IMR-90 (cell line): Measurements from ENCODE around the gene NDUFB3. TPM values are rescaled to one million over a fixed set of nuclear protein-coding genes. Genes with fewer than 3 reads are reported as not detected.

Experiments
- ATAC-seq: fragments of 200-7000 bp; cut with Tn5 transposase; 2 replicates; pipeline ENCODE4 v1.9.1; 2020; ENCODE audit warnings: low read depth, mild to moderate bottlenecking, moderate library complexity
- BruUV-seq: library from RNA; stranded (reverse); fragments of 400-500 nt; replicated peaks from 2 replicates; lab custom pipeline; 2021; lab: Mats Ljungman, UMichigan
- CTCF ChIA-PET: fragments of 300-600 bp; formaldehyde crosslinking; extraction: SDS; loops from one replicate; lab custom pipeline; 2021; ENCODE audit warnings: antibody characterized with exemption; lab: Yijun Ruan, JAX
- POLR2A ChIA-PET: fragments of 300-600 bp; sonication (Branson Sonifier 250); formaldehyde crosslinking; loops from one replicate; lab custom pipeline; 2022; ENCODE audit warnings: antibody characterized with exemption; ENCODE audit not compliant: unreplicated experiment; lab: Charles Lee
- DNase-seq: peaks from one replicate; pipeline ENCODE4 v3.0.0; 2013
- H2AFZ ChIP-seq: replicated peaks from 2 replicates; pipeline ENCODE3; 2013; ENCODE audit warnings: low read length, mild to moderate bottlenecking; ENCODE audit not compliant: poor library complexity
- H2AK5ac ChIP-seq: 2 replicates; pipeline ENCODE4 v1.6.1; 2013; ENCODE audit warnings: low read depth, low read length, inconsistent platforms
- H2AK9ac ChIP-seq: replicated peaks from 2 replicates; pipeline ENCODE3; 2013; ENCODE audit warnings: mild to moderate bottlenecking, low read depth, low read length, moderate library complexity; ENCODE audit not compliant: poor library complexity
- H2BK120ac ChIP-seq: 2 replicates; pipeline ENCODE4 v1.6.1; 2013; ENCODE audit warnings: low read depth, low read length, inconsistent platforms
- H2BK15ac ChIP-seq: 3 replicates; pipeline ENCODE4 v1.6.1; 2013; ENCODE audit warnings: low read depth, low read length, inconsistent platforms
- H2BK20ac ChIP-seq: 2 replicates; pipeline ENCODE4 v1.6.1; 2013; ENCODE audit warnings: low read depth, mild to moderate bottlenecking, inconsistent platforms, low read length, moderate library complexity
- H2BK5ac ChIP-seq: 2 replicates; pipeline ENCODE4 v1.6.1; 2013; ENCODE audit warnings: mild to moderate bottlenecking, low read depth, low read length, inconsistent platforms; ENCODE audit not compliant: poor library complexity, severe bottlenecking
- H3K14ac ChIP-seq: replicated peaks from 2 replicates; pipeline ENCODE4 v1.6.1; 2013; ENCODE audit warnings: low read depth, low read length, inconsistent platforms
- H3K18ac ChIP-seq: 2 replicates; pipeline ENCODE4 v1.6.1; 2013; ENCODE audit warnings: low read depth, low read length, control low read depth
- H3K23ac ChIP-seq: 2 replicates; pipeline ENCODE4 v1.6.1; 2013; ENCODE audit warnings: low read depth, low read length, inconsistent platforms
- H3K27ac ChIP-seq: 2 replicates; pipeline ENCODE4 v1.5.1; 2013; ENCODE audit warnings: mild to moderate bottlenecking, control low read depth, low read length; ENCODE audit not compliant: insufficient read depth
- H3K27me3 ChIP-seq: 2 replicates; pipeline ENCODE4 v1.6.1; 2013; ENCODE audit warnings: low read length; ENCODE audit not compliant: control insufficient read depth, insufficient read depth
- H3K36me3 ChIP-seq: 2 replicates; pipeline ENCODE4 v1.6.1; 2013; ENCODE audit warnings: low read length, mixed read lengths; ENCODE audit not compliant: control insufficient read depth, insufficient read depth
- H3K4ac ChIP-seq: 2 replicates; pipeline ENCODE4 v1.6.1; 2013; ENCODE audit warnings: low read depth, low read length, inconsistent platforms
- H3K4me1 ChIP-seq: 2 replicates; pipeline ENCODE4 v1.6.1; 2013; ENCODE audit warnings: low read length, mixed read lengths; ENCODE audit not compliant: control insufficient read depth, insufficient read depth
- H3K4me2 ChIP-seq: 2 replicates; pipeline ENCODE4 v1.6.1; 2013; ENCODE audit warnings: low read depth, mild to moderate bottlenecking, control low read depth, low read length, moderate library complexity
- H3K4me3 ChIP-seq: 2 replicates; pipeline ENCODE4 v1.5.1; 2013; ENCODE audit warnings: low read depth, mild to moderate bottlenecking, control low read depth, low read length, moderate library complexity; ENCODE audit not compliant: insufficient read depth
- H3K56ac ChIP-seq: 2 replicates; pipeline ENCODE4 v1.6.1; 2013; ENCODE audit warnings: low read length, inconsistent platforms; ENCODE audit not compliant: insufficient read depth; ENCODE audit errors: extremely low read depth
- H3K79me1 ChIP-seq, 2 experiments: 2 replicates each; pipeline ENCODE4 v1.6.1; 2013; ENCODE audit warnings: low read length in 2 of 2, inconsistent platforms in 1 of 2, low read depth in 1 of 2
- H3K9ac ChIP-seq: 2 replicates; pipeline ENCODE4 v1.6.1; 2013; ENCODE audit warnings: low read depth, low read length, control low read depth
- H3K9me1 ChIP-seq: 2 replicates; pipeline ENCODE4 v1.6.1; 2013; ENCODE audit warnings: low read length, inconsistent platforms; ENCODE audit not compliant: insufficient read depth
- H3K9me3 ChIP-seq: 2 replicates; pipeline ENCODE4 v1.6.1; 2013; ENCODE audit warnings: low read length; ENCODE audit not compliant: control insufficient read depth, insufficient read depth
- H4K20me1 ChIP-seq: 2 replicates; pipeline ENCODE4 v1.6.1; 2013; ENCODE audit warnings: low read length, inconsistent platforms; ENCODE audit not compliant: insufficient read depth
- H4K5ac ChIP-seq: 2 replicates; pipeline ENCODE4 v1.6.1; 2013; ENCODE audit warnings: mild to moderate bottlenecking, low read depth, low read length, control low read depth
- H4K8ac ChIP-seq, 2 experiments: 2 replicates each; pipeline ENCODE4 v1.6.1; 2013; ENCODE audit warnings: low read depth in 2 of 2, low read length in 2 of 2, control low read depth in 1 of 2, inconsistent platforms in 1 of 2
- H4K91ac ChIP-seq: 2 replicates; pipeline ENCODE4 v1.6.1; 2013; ENCODE audit warnings: low read depth, low read length, inconsistent platforms; ENCODE audit not compliant: insufficient read depth
- MAFK ChIP-seq: IDR thresholded peaks from 2 replicates; pipeline ENCODE4 v1.6.1; 2012; ENCODE audit warnings: low read depth, low read length, improper control_type of control experiment
- NFE2L2 ChIP-seq: fragments of 150-350 bp; IDR thresholded peaks from 2 replicates; pipeline ENCODE4 v1.6.1; 2016; ENCODE audit warnings: low read depth, mild to moderate bottlenecking, low read length
- WGBS, 2 experiments: methylation state at CpG; one replicate each; pipeline versions ENCODE4 v1.1.5 to v1.1.7; 2013; ENCODE audit warnings: missing lambda C conversion rate in 2 of 2; ENCODE audit not compliant: insufficient read length in 1 of 2; ENCODE audit errors: extremely low coverage in 2 of 2; 5-methylcytosine and 5-hydroxymethylcytosine counted together
- dilution Hi-C: fragments of 300-500 bp; cut with HindIII; formaldehyde crosslinking; loops from one replicate; pipeline ENCODE4 v1.14.3; 2018; ENCODE audit warnings: low sequenced_read_pairs; ENCODE audit not compliant: unreplicated experiment
- in situ Hi-C: fragments of 300-500 bp; cut with MboI; formaldehyde crosslinking; loops from 3 replicates; pipeline ENCODE4 v1.14.3; 2019; ENCODE audit warnings: low sequenced_read_pairs, inconsistent platforms, mixed read lengths
- intact Hi-C: fragments of 100-400 bp; cut with micrococcal nuclease; formaldehyde crosslinking; loops from 2 replicates; pipeline ENCODE4 v1.10.0; 2022
- polyA plus RNA-seq, 3 experiments: library from polyadenylated mRNA; depleted of rRNA; stranded (reverse); fragments of >200 nt; gene quantifications; 2 replicates each; pipeline ENCODE4 v1.2.3, GENCODE V29; 2012; ENCODE audit warnings: low replicate concordance in 1 of 3
- total RNA-seq: library from RNA; depleted of rRNA; stranded (reverse); fragments of >200 nt; gene quantifications from 2 replicates; pipeline ENCODE4 v1.2.3, GENCODE V29; 2012

Gene NDUFB3
- total and polyA plus RNA-seq, 2 of the 4 experiments (the other 2 are of a cell fraction), result 41.0 to 98.7 TPM

GRCh38 chr2:201057715-201058248 lies 14.0 kb upstream of the NDUFB3 start:
- TF ChIP-seq NFE2L2 (no peak), MAFK (peak; percentile 45)
- Histone ChIP-seq H3K27me3 (no peaks in the 10 kb centered on the region), H3K9me3 (no peaks in the 10 kb centered on the region), H3K18ac (no peak overlapping the region), H2BK20ac (no peak overlapping the region), H3K36me3 (peaks cover 1% of the 10 kb centered on the region; the same call in 1 of the 2 replicates), H2AK5ac (no peak overlapping the region), H3K79me1 (peaks cover 33 to 66% of the 10 kb centered on the region in 2 experiments), H2AFZ (no peak overlapping the region), H3K4ac (no peak overlapping the region), H3K4me1 (peaks cover 2% of the 10 kb centered on the region), H3K23ac (peak overlapping the region; percentile 44; the same call in 1 of the 2 replicates), H3K14ac (no peak overlapping the region), H3K4me2 (no peak overlapping the region), H4K20me1 (peaks cover 9% of the 10 kb centered on the region; the same call in 1 of the 2 replicates), H2AK9ac (no peak overlapping the region), H3K9me1 (peaks cover 4% of the 10 kb centered on the region), H4K91ac (no peak overlapping the region), H4K5ac (no peak overlapping the region; the same call in 1 of the 2 replicates), H3K9ac (no peak overlapping the region), H4K8ac (no peak overlapping the region), H2BK5ac (no peak overlapping the region), H3K27ac (no peak overlapping the region), H3K4me3 (no peak overlapping the region), H3K56ac (no peak overlapping the region), H2BK15ac (no peak overlapping the region), H2BK120ac (no peak overlapping the region)
- BruUV-seq, result no TSS peak
- DNase-seq (no peak), ATAC-seq (no peak)
- dilution Hi-C loops, result no loop called here
- ChIA-PET POLR2A (no interaction called here), CTCF (no interaction called here)
- 57% methylated on average over 1 of the region's 4 CpGs; no CpG with 5 or more reads in 1 of the 2 experiments for WGBS, 2 experiments
- in situ Hi-C loops, result no loop called here
- intact Hi-C loops, result no loop called here
